ENCODE measurements around the gene EPN1.
A peak's percentile ranks its signal among the peaks of the same experiment; 100 is the strongest.

DNA sequence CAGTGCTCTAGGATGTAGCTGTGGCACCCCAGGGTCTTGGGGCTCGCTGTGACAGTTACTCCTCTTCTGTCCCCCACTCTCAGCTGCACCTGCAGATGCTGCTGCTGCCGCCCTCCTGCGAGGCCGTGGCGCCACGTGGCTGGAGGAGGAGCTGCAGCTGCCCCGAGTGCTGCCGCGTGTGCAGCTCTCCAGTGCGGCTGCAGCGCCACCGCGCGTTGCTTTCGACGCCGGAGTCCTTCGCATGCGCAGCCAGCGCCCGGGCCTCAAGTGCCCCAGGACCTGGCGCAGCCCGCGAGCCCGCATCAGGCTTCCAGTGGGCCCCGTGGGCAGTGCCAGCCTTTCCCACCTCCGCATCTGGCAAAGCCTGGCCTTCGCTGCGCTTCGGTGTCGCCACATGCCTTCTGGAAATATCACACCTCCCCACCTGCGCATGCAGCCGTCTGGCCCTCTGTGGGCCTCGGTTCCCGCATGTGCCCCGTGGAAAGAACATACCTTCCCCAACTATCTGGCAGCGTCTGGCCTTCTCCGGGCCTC lies 34.9 kb upstream of the EPN1 start:
- no peak for TF ChIP-seq EZH2 (IDR thresholded peaks at IDR 0.05; ENCODE audit: low read length, missing control alignments)
- TF ChIP-seq, protein P1, sequence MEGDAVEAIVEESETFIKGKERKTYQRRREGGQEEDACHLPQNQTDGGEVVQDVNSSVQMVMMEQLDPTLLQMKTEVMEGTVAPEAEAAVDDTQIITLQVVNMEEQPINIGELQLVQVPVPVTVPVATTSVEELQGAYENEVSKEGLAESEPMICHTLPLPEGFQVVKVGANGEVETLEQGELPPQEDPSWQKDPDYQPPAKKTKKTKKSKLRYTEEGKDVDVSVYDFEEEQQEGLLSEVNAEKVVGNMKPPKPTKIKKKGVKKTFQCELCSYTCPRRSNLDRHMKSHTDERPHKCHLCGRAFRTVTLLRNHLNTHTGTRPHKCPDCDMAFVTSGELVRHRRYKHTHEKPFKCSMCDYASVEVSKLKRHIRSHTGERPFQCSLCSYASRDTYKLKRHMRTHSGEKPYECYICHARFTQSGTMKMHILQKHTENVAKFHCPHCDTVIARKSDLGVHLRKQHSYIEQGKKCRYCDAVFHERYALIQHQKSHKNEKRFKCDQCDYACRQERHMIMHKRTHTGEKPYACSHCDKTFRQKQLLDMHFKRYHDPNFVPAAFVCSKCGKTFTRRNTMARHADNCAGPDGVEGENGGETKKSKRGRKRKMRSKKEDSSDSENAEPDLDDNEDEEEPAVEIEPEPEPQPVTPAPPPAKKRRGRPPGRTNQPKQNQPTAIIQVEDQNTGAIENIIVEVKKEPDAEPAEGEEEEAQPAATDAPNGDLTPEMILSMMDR (conservative IDR thresholded peaks at IDR 0.05 in 1 of 2, IDR thresholded peaks at IDR 0.05 in 1 of 2; ENCODE audit: low read depth in 1 of 2, low read length in 2 of 2), result peak; percentile 31 to 40

Measured in fibroblast of lung (primary cell).